GM19463 (cell line): Measurements from ENCODE around the gene ARF6.
"Not testable (repeated sequence)": the region's sequence is repeated elsewhere in the genome, so short reads cannot be mapped to it uniquely, and the experiment has no call there.

ENCODE experiments used
- ATAC-seq: cut with Tn5 transposase; IDR thresholded peaks from one replicate; pipeline ENCODE4 v1.9.1; 2021; ENCODE audit warnings: mild to moderate bottlenecking, moderate library complexity; ENCODE audit not compliant: unreplicated experiment

The ARF6 gene

DNA sequence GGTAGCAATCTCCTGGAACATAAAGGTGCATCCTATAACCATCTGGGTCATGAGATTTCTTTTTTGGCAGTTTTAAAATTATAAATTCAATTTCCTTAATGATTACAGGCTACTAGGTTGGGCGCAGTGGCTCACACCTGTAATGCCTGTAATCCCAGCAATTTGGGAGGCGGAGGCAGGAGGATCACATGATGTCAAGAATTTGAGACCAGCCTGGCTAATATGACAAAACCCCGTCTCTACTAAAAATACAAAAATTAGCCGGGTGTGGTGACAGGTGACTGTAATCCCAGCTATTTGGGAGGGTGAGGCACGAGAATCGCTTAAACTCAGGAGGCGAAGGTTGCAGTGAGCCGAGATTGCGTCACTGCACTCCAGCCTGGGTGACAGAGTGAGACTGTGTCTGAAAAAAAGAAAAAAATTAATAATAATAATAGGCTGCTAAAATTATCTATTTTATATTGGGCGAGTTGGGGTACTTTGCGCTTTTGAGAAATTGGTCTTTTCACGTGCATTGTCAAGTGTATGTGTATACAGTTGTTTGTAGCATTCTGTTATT, 17.2 kb upstream of the ARF6 start:
- ATAC-seq = no peak

DNA sequence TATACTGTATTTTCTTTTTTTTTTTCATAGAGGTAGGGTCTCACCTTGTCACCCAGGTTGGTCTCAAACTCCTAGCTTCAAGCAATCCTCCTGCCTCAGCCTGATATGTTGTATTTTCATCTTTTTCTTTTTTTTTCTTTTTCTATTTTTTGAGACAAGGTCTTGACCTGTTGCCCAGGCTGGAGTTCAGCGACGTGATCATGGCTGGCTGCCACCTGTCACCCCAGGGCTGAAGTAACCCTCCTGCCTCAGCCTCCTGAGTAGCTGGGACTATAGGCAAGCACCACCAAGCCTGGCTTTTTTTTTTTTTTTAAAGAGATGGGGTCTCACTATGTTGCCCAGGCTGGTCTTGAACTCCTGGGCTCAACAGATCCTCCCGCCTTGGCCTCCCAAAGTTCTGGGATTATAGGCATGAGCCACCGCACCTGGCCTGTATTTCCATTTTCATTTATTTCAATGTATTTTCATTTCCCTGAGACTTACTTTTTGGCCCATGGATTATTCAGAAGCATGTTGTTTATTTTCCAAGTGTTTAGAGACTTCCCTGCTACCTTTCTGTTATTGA, 16.2 kb upstream of the ARF6 start:
- ATAC-seq = no peak

GRCh38 chr14:49879646-49880204, 13.2 kb upstream of the ARF6 start:
- ATAC-seq = peak; percentile 76

GRCh38 chr14:49880267-49881064, 12.4 kb upstream of the ARF6 start:
- ATAC-seq = no peak

GRCh38 chr14:49881350-49882001, 11.4 kb upstream of the ARF6 start:
- no peak for ATAC-seq

- ATAC-seq = no peak
Observed at GRCh38 chr14:49882826-49883694, 9.8 kb upstream of the ARF6 start.

DNA sequence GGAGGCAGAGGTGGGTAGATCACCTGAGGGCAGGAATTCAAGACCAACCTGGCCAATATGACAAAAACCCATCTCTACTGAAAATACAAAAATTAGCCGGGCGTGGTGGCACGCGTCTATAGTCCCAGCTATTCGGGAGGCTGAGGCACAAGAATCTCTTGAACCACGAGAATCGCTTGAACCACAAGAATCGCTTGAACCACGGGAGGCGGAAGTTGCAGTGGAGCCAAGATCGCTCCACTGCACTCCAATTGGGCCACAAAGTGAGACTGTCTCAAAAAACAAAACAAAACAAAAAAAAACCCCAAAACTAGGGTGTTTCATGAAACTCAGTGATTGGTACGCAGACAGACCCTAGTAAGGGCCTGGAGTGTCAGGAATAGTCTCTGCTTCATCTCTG, 6.4 kb upstream of the ARF6 start:
- ATAC-seq = peak; percentile 60

DNA sequence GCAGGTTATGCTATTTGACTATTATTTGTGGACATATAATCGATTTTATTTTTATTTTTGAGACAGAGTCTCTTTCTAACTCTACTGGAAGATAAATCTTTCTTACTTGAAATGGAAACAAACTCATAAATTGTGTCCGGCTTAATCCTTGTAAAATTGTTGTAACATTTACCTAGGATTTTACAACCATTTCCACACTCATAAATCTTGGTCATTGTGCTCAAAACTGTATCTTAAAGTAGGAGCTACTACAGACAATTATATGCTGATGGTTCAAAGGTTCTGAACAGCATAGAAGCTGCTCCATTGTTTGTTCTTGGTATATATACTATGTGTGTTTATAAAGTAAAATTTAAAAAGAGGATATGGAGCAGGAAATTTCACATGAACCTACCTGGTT, 4.6 kb upstream of the ARF6 start:
- ATAC-seq = no peak

GRCh38 chr14:49892301-49892635, 614 bp upstream of the ARF6 start:
- ATAC-seq = peak; percentile 22

DNA sequence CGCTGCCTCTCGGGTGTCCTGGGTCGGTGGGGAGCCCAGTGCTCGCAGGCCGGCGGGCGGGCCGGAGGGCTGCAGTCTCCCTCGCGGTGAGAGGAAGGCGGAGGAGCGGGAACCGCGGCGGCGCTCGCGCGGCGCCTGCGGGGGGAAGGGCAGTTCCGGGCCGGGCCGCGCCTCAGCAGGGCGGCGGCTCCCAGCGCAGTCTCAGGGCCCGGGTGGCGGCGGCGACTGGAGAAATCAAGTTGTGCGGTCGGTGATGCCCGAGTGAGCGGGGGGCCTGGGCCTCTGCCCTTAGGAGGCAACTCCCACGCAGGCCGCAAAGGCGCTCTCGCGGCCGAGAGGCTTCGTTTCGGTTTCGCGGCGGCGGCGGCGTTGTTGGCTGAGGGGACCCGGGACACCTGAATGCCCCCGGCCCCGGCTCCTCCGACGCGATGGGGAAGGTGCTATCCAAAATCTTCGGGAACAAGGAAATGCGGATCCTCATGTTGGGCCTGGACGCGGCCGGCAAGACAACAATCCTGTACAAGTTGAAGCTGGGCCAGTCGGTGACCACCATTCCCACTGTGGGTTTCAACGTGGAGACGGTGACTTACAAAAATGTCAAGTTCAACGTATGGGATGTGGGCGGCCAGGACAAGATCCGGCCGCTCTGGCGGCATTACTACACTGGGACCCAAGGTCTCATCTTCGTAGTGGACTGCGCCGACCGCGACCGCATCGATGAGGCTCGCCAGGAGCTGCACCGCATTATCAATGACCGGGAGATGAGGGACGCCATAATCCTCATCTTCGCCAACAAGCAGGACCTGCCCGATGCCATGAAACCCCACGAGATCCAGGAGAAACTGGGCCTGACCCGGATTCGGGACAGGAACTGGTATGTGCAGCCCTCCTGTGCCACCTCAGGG, 679 bp downstream of the ARF6 start:
- peak; percentile 46 for ATAC-seq

- ATAC-seq = not testable (repeated sequence)
Observed at GRCh38 chr14:49894214-49895107, 1.6 kb downstream of the ARF6 start.

DNA sequence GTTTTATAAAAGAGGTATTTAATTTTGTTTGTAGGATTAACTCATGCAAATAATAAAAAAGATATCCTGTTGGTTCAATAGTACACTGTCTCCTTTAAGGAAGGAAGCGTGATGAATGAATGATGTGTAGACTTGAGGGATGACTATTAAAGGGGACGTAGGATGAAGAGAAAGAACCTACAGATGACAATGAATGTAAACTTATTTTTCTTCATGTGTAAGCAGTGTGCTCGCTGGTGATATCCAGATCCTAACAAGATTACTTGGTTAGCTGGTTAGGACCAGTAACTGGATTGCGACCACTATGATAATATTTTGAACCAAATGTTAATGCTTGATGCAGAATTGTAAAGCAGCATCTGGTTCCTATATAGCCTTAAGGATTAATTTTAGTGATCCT, 2.6 kb downstream of the ARF6 start:
- no peak for ATAC-seq

- ATAC-seq = not testable (repeated sequence)
Observed at GRCh38 chr14:49896272-49896671, 3.4 kb downstream of the ARF6 start.

DNA sequence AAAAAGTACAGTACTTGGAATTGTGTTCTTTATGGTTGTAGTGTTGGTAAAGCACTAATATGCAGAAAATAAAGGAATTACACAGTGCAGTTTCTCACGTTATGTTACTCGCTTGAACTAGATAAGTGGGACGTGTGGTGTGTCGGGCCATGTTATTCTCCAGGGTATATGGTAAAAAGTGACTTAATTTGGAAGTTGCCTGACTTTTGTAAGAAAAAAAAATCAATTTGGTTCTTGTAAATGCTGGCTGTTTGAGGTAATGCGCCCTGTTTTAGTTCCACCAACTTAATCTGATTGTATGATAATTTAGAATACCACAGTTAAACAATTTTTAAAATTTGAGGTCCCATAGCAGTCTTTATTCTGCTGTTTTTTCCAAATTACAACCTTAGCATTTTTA, 4.1 kb downstream of the ARF6 start:
- ATAC-seq = no peak

GRCh38 chr14:49897414-49897813, 4.5 kb downstream of the ARF6 start:
- no peak for ATAC-seq

DNA sequence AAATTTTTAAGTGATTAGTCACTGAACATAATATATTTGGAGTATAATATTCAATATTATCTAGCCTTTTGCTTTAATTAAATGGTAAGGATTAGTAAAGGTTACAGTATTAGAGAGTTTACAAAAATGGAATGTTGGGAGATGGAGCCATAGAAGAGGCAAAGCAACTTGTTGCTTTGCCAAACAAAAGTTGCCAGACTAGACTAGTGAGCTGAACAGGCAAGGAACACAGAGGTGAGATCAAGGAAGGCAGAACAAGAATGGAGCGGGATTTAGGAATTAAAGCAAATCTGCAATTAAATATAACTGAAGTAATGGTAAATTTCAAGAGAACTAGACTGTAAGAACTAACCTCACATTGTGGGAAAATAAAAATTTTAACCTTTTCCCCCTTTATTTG, 5.1 kb downstream of the ARF6 start:
- ATAC-seq = no peak

DNA sequence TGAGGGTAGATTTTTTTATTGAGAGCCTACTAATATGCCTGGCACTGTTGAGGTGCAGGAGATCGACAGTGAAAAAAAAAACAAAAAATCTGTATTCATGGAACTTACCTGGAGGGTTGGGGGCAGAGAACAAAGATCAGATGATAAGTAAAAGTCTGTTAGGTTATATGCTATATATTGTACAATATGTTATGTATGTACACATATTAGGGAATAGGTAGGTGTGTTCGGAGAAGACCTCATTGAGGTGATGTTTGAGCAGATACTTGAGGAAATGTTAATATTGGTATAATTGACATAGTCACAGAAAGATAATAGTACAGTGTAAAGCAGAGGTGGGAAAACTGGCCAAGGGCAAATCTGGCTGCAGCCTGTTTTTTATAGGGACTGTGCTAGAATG, 5.6 kb downstream of the ARF6 start:
- no peak for ATAC-seq

DNA sequence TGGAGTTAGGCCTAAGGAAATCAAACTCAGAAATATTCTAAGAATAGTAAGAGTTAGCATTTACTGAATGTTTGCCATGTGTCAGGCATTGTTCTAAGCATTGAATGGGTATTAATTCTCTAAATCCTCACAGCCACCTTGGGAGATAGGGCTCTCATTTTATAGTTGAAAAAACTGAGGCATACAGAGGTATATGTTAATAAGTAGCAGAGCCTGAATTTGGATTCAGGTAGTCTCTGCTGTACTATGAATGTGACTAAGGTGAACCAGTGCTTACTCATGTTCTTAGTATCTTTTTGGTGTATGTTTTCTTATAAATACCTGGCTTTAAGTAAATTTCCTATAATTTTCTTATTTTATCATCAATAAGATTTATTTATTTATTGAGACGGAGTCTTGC, 8.1 kb downstream of the ARF6 start:
- ATAC-seq = no peak
